WTC11 (cell line): ENCODE measurements around the gene CAMK2B.

Source experiments
- ATF3 ChIP-seq: sonication (generic); formaldehyde crosslinking; conservative IDR thresholded peaks from 2 replicates; pipeline ENCODE4 v1.8.1; 2022; ENCODE audit warnings: mild to moderate bottlenecking, missing genetic modification reagents
- CTCF ChIP-seq: fragments of 200-600 bp; IDR thresholded peaks from 2 replicates; pipeline ENCODE4 v1.8.0; 2022; ENCODE audit warnings: antibody characterized with exemption
- IRF1 ChIP-seq: sonication (generic); formaldehyde crosslinking; IDR thresholded peaks from 2 replicates; pipeline ENCODE4 v1.8.0; 2023; ENCODE audit warnings: missing genetic modification reagents
- MAX ChIP-seq: sonication (generic); formaldehyde crosslinking; IDR thresholded peaks from 2 replicates; pipeline ENCODE4 v1.8.0; 2022; ENCODE audit warnings: mild to moderate bottlenecking, missing genetic modification reagents
- TF ChIP-seq, protein P1 (sequence below): fragments of 250-450 bp; sonication (Bioruptor Pico); IDR thresholded peaks from 2 replicates; pipeline ENCODE4 v1.8.0; 2021; ENCODE audit warnings: mild to moderate bottlenecking

- no peak for TF ChIP-seq IRF1 (CRISPR knock-in tag)
- TF ChIP-seq ATF3 (CRISPR knock-in tag), result no peak
- TF ChIP-seq, protein P1, sequence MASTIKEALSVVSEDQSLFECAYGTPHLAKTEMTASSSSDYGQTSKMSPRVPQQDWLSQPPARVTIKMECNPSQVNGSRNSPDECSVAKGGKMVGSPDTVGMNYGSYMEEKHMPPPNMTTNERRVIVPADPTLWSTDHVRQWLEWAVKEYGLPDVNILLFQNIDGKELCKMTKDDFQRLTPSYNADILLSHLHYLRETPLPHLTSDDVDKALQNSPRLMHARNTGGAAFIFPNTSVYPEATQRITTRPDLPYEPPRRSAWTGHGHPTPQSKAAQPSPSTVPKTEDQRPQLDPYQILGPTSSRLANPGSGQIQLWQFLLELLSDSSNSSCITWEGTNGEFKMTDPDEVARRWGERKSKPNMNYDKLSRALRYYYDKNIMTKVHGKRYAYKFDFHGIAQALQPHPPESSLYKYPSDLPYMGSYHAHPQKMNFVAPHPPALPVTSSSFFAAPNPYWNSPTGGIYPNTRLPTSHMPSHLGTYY (CRISPR knock-in tag), result no peak
- TF ChIP-seq CTCF, result no peak
- TF ChIP-seq MAX (CRISPR knock-in tag), result no peak
Measured at GRCh38 chr7:44321796-44322195, 3.6 kb downstream of the CAMK2B start.
